GM23338 (cell line): Measurements from ENCODE around the gene POMP. TPM values are rescaled to one million over a fixed set of nuclear protein-coding genes. Genes with fewer than 3 reads are reported as not detected.
A peak's percentile ranks its signal among the peaks of the same experiment; 100 is the strongest.

Experiments used
- ATAC-seq: fragments of 200-7000 bp; cut with Tn5 transposase; 3 replicates; pipeline ENCODE4 v1.9.1; 2020
- DNase-seq: peaks from one replicate; pipeline ENCODE4 v3.0.0-alpha.2; 2015; ENCODE audit warnings: low spot score
- H2AFZ ChIP-seq: fragments of 200-600 bp; sonication (generic); 2 replicates; pipeline ENCODE4 v1.8.0; 2016; ENCODE audit warnings: antibody characterized with exemption, mild to moderate bottlenecking, moderate library complexity
- H3F3A ChIP-seq: fragments of 200-600 bp; sonication (generic); replicated peaks from 2 replicates; pipeline ENCODE4 v1.8.0; 2017; ENCODE audit warnings: antibody characterized with exemption, mixed run types, low read depth
- H3K27ac ChIP-seq: fragments of 200-600 bp; sonication (generic); 2 replicates; pipeline ENCODE4 v1.6.1; 2016; ENCODE audit warnings: low read depth
- H3K27me3 ChIP-seq: fragments of 200-600 bp; sonication (generic); 2 replicates; pipeline ENCODE4 v1.8.0; 2016; ENCODE audit warnings: mild to moderate bottlenecking, mixed run types, moderate library complexity; ENCODE audit not compliant: insufficient read depth
- H3K36me3 ChIP-seq: fragments of 200-600 bp; sonication (generic); 2 replicates; pipeline ENCODE4 v1.8.0; 2016; ENCODE audit warnings: mild to moderate bottlenecking; ENCODE audit not compliant: insufficient read depth
- H3K4me1 ChIP-seq: fragments of 200-600 bp; sonication (generic); 2 replicates; pipeline ENCODE4 v1.8.0; 2016; ENCODE audit warnings: mild to moderate bottlenecking, moderate library complexity; ENCODE audit not compliant: insufficient read depth
- H3K4me2 ChIP-seq: fragments of 200-600 bp; sonication (generic); 2 replicates; pipeline ENCODE4 v1.7.1; 2017; ENCODE audit warnings: mixed run types
- H3K4me3 ChIP-seq: fragments of 200-600 bp; sonication (generic); 2 replicates; pipeline ENCODE4 v1.6.1; 2016; ENCODE audit warnings: mixed run types
- H3K79me2 ChIP-seq: fragments of 200-600 bp; sonication (generic); replicated peaks from 2 replicates; pipeline ENCODE4 v1.8.0; 2017; ENCODE audit warnings: mild to moderate bottlenecking; ENCODE audit not compliant: insufficient read depth
- H3K9me2 ChIP-seq: fragments of 200-600 bp; sonication (generic); 2 replicates; pipeline ENCODE4 v1.8.0; 2017; ENCODE audit not compliant: insufficient read depth
- H4K20me1 ChIP-seq: fragments of 200-600 bp; sonication (generic); replicated peaks from 2 replicates; pipeline ENCODE4 v1.8.0; 2017; ENCODE audit warnings: mild to moderate bottlenecking; ENCODE audit not compliant: insufficient read depth
- H3K27ac Mint-ChIP-seq: 2 replicates; pipeline ENCODE4 v1.8.0; 2020; ENCODE audit warnings: inconsistent platforms, mild to moderate bottlenecking, moderate library complexity, mixed read lengths
- H3K27me3 Mint-ChIP-seq: 3 replicates; pipeline ENCODE4 v1.8.0; 2022; ENCODE audit warnings: low read depth, mild to moderate bottlenecking, moderate library complexity, mixed read lengths, inconsistent platforms; ENCODE audit not compliant: insufficient read depth, poor library complexity
- H3K36me3 Mint-ChIP-seq: 3 replicates; pipeline ENCODE4 v1.8.0; 2021; ENCODE audit warnings: low read depth, mild to moderate bottlenecking, inconsistent platforms, moderate library complexity, mixed read lengths
- H3K4me1 Mint-ChIP-seq: 3 replicates; pipeline ENCODE4 v1.8.0; 2020; ENCODE audit warnings: mild to moderate bottlenecking, inconsistent platforms, mixed read lengths
- H3K4me3 Mint-ChIP-seq: 3 replicates; pipeline ENCODE4 v1.8.0; 2021; ENCODE audit warnings: moderate library complexity, mild to moderate bottlenecking, inconsistent platforms, mixed read lengths
- H3K9me3 Mint-ChIP-seq: 3 replicates; pipeline ENCODE4 v1.8.0; 2020; ENCODE audit warnings: moderate library complexity, mild to moderate bottlenecking, inconsistent platforms, mixed read lengths
- CREB1 ChIP-seq: fragments of 250-450 bp; sonication (Bioruptor Pico); IDR thresholded peaks from 2 replicates; pipeline ENCODE4 v1.5.0; 2020; ENCODE audit warnings: low read depth, mild to moderate bottlenecking, moderate library complexity
- ETS1 ChIP-seq: IDR thresholded peaks from 2 replicates; pipeline ENCODE4 v1.6.1; 2016; ENCODE audit warnings: antibody characterized with exemption
- EZH2 ChIP-seq: fragments of 200-600 bp; sonication (generic); IDR thresholded peaks from one replicate; pipeline ENCODE4 v1.8.0; 2017; ENCODE audit warnings: antibody characterized with exemption, mild to moderate bottlenecking, low read depth; ENCODE audit not compliant: unreplicated experiment
- EZH2phosphoT487 ChIP-seq: fragments of 200-600 bp; sonication (generic); IDR thresholded peaks from one replicate; pipeline ENCODE4 v1.8.1; 2018; ENCODE audit warnings: antibody characterized with exemption; ENCODE audit not compliant: unreplicated experiment
- NANOG ChIP-seq: IDR thresholded peaks from 2 replicates; pipeline ENCODE4 v1.6.1; 2016; ENCODE audit warnings: antibody characterized with exemption, borderline replicate concordance
- POLR2AphosphoS5 ChIP-seq: IDR thresholded peaks from 2 replicates; pipeline ENCODE4 v1.6.1; 2016; ENCODE audit warnings: antibody characterized with exemption, low read depth
- REST ChIP-seq: IDR thresholded peaks from one replicate; pipeline ENCODE4 v1.6.1; 2018; ENCODE audit warnings: antibody characterized with exemption; ENCODE audit not compliant: unreplicated experiment
- STAT1 ChIP-seq: IDR thresholded peaks from one replicate; pipeline ENCODE4 v1.6.1; 2016; ENCODE audit warnings: antibody characterized with exemption; ENCODE audit not compliant: unreplicated experiment
- ZNF114 ChIP-seq: fragments of 250-450 bp; sonication (Bioruptor Pico); IDR thresholded peaks from 2 replicates; pipeline ENCODE4 v1.5.0; 2020; ENCODE audit warnings: mild to moderate bottlenecking, moderate library complexity
- ZNF331 ChIP-seq: fragments of 250-450 bp; sonication (Bioruptor Pico); IDR thresholded peaks from 2 replicates; pipeline ENCODE4 v1.5.0; 2020; ENCODE audit warnings: low read depth, mild to moderate bottlenecking, moderate library complexity
- ZNF462 ChIP-seq: fragments of 250-450 bp; sonication (Bioruptor Pico); IDR thresholded peaks from 2 replicates; pipeline ENCODE4 v1.5.0; 2020; ENCODE audit warnings: mild to moderate bottlenecking, moderate library complexity
- polyA plus RNA-seq: library from polyadenylated mRNA; unstranded; fragments of >200 nt; fragmentation: Nextera tagmentation; extraction: Ambion mirVana; gene quantifications from 2 replicates; pipeline ENCODE4 v1.2.1, GENCODE V29; 2016
- total RNA-seq: library from RNA; depleted of rRNA; stranded (reverse); fragments of >200 nt; shearing (Covaris generic); gene quantifications from 2 replicates; pipeline ENCODE4 v1.2.3, GENCODE V29; 2014

POMP gene
- total and polyA plus RNA-seq, 2 experiments from 2014 or later = 95.9 to 446 TPM

- TF ChIP-seq ETS1 (no peak), ZNF331 (no peak), NANOG (no peak), STAT1 (no peak)
These were observed 4.7 kb upstream of the POMP start (continued) for GRCh38 chr13:28654276-28654675.

- Histone ChIP-seq H3K4me3 (no peak overlapping the region), H3K9me2 (no peaks in the 10 kb centered on the region), H3K4me1 (peaks cover 18% of the 10 kb centered on the region), H3F3A (no peaks in the 10 kb centered on the region), H3K27me3 (no peaks in the 10 kb centered on the region), H4K20me1 (peaks cover 11% of the 10 kb centered on the region), H3K36me3 (no peaks in the 10 kb centered on the region), H3K79me2 (peaks cover 57% of the 10 kb centered on the region), H2AFZ (no peak overlapping the region), H3K27ac (no peak overlapping the region; the same call in 1 of the 2 replicates), H3K4me2 (no peak overlapping the region)
- H3K4me1 Mint-ChIP-seq = peaks cover 29% of the 10 kb centered on the region
- H3K36me3 Mint-ChIP-seq = peaks cover 3% of the 10 kb centered on the region; the same call in 1 of the 3 replicates
- no peaks in the 10 kb centered on the region for H3K9me3 Mint-ChIP-seq
- no peak overlapping the region for H3K4me3 Mint-ChIP-seq
- no peak for DNase-seq
- H3K27ac Mint-ChIP-seq = peak overlapping the region; percentile 20; the same call in 1 of the 2 replicates
- H3K27me3 Mint-ChIP-seq = peaks cover 4% of the 10 kb centered on the region
- ATAC-seq = no peak
- TF ChIP-seq ZNF462 (CRISPR knock-in tag) = no peak
- no peak for TF ChIP-seq REST
- TF ChIP-seq EZH2phosphoT487 = no peak
- TF ChIP-seq ZNF331 = no peak
- TF ChIP-seq NANOG = no peak
- no peak for TF ChIP-seq ZNF114 (CRISPR knock-in tag)
- TF ChIP-seq STAT1 = no peak
- no peak for TF ChIP-seq POLR2AphosphoS5
- no peak for TF ChIP-seq EZH2
- TF ChIP-seq ETS1 = no peak
- TF ChIP-seq CREB1 (CRISPR knock-in tag) = no peak
These were observed 3.4 kb upstream of the POMP start for GRCh38 chr13:28655561-28655960.
